NCI-H345 (cell line): Measurements from ENCODE around the gene ITIH6.
A peak's percentile ranks its signal among the peaks of the same experiment; 100 is the strongest.
"Not testable (repeated sequence)": the region's sequence is repeated elsewhere in the genome, so short reads cannot be mapped to it uniquely, and the experiment has no call there.

Experiments
- DNase-seq: peaks from one replicate; lab custom pipeline; 2025; lab: John Stamatoyannopoulos, UW

The ITIH6 gene

GRCh38 chrX:54798137-54798536 is at the start of gene ITIH6:
Gene ITIH6 (minus strand): TSS chrX:54798255. CDS start chrX:54798210, 45 bp downstream.
- no peak for DNase-seq

- not testable (repeated sequence) for DNase-seq
Measured at GRCh38 chrX:54847700-54848099, 49.6 kb upstream of the ITIH6 start.

GRCh38 chrX:54843050-54843449 is 45.0 kb upstream of the ITIH6 start:
- DNase-seq, result no peak

GRCh38 chrX:54842607-54843006 is 44.6 kb upstream of the ITIH6 start:
- DNase-seq, result no peak

GRCh38 chrX:54841184-54841874 is 43.3 kb upstream of the ITIH6 start:
- DNase-seq, result not testable (repeated sequence)

GRCh38 chrX:54838583-54838982 is 40.5 kb upstream of the ITIH6 start:
- DNase-seq, result no peak

GRCh38 chrX:54826598-54826997 is 28.5 kb upstream of the ITIH6 start:
- no peak for DNase-seq

- DNase-seq, result no peak
Measured at GRCh38 chrX:54825716-54826438, 27.8 kb upstream of the ITIH6 start.

GRCh38 chrX:54824722-54825121 is 26.7 kb upstream of the ITIH6 start:
- no peak for DNase-seq

- DNase-seq, result no peak
Measured at GRCh38 chrX:54824195-54824594, 26.1 kb upstream of the ITIH6 start.

GRCh38 chrX:54821310-54821709 is 23.3 kb upstream of the ITIH6 start:
- DNase-seq, result no peak

GRCh38 chrX:54820737-54821136 is 22.7 kb upstream of the ITIH6 start:
- DNase-seq, result no peak

GRCh38 chrX:54819201-54819600 is 21.1 kb upstream of the ITIH6 start:
- DNase-seq, result no peak

- no peak for DNase-seq
Measured at GRCh38 chrX:54818221-54818620, 20.2 kb upstream of the ITIH6 start.

- no peak for DNase-seq
Measured at GRCh38 chrX:54817220-54817820, 19.3 kb upstream of the ITIH6 start.

GRCh38 chrX:54812306-54812705 is 14.3 kb upstream of the ITIH6 start:
- DNase-seq, result no peak

- no peak for DNase-seq
Measured at GRCh38 chrX:54811301-54811885, 13.3 kb upstream of the ITIH6 start.

GRCh38 chrX:54810532-54810931 is 12.5 kb upstream of the ITIH6 start:
- DNase-seq, result no peak

GRCh38 chrX:54808605-54809483 is 10.8 kb upstream of the ITIH6 start:
- DNase-seq, result peak; percentile 97

GRCh38 chrX:54808109-54808604 is 10.1 kb upstream of the ITIH6 start:
- peak; percentile 80 for DNase-seq

- peak; percentile 42 for DNase-seq
Measured at GRCh38 chrX:54807524-54808108, 9.6 kb upstream of the ITIH6 start, which contains the start of gene MAGED2. Gene MAGED2 (plus strand): TSS chrX:54807745. CDS start chrX:54809332, 1,587 bp downstream.
